HCT116 (cell line): Measurements from ENCODE around the gene CX3CR1.

Experiments used
- POLR2A ChIP-seq: IDR thresholded peaks from 2 replicates; pipeline ENCODE4 v1.7.0; 2011; ENCODE audit warnings: borderline replicate concordance; ENCODE audit not compliant: insufficient read depth, insufficient read length; ENCODE audit errors: extremely low read depth
- POLR2AphosphoS5 ChIP-seq: IDR thresholded peaks from 2 replicates; pipeline ENCODE4 v1.6.1; 2011; ENCODE audit warnings: mild to moderate bottlenecking, low read depth, low read length, moderate library complexity
- SIN3A ChIP-seq: IDR thresholded peaks from 2 replicates; pipeline ENCODE4 v1.6.1; 2012; ENCODE audit warnings: low read depth
- TF ChIP-seq, protein P1 (sequence below), 3 experiments: fragments of 200-600 bp in 1 of 3; sonication (generic) in 1 of 3; IDR thresholded peaks in 2 of 3; conservative IDR thresholded peaks in 1 of 3; 2 replicates each; pipeline ENCODE4 v1.5.1; 2012 to 2017; ENCODE audit warnings: low read depth in 2 of 3, low read length in 2 of 3, antibody characterized with exemption in 1 of 3, borderline replicate concordance in 1 of 3, control low read depth in 1 of 3, mild to moderate bottlenecking in 1 of 3, mixed read lengths in 1 of 3, mixed run types in 1 of 3, moderate library complexity in 1 of 3; ENCODE audit not compliant: insufficient read depth in 1 of 3
- TF ChIP-seq, protein P2 (sequence below): IDR thresholded peaks from 2 replicates; pipeline ENCODE4 v1.6.1; 2012

DNA sequence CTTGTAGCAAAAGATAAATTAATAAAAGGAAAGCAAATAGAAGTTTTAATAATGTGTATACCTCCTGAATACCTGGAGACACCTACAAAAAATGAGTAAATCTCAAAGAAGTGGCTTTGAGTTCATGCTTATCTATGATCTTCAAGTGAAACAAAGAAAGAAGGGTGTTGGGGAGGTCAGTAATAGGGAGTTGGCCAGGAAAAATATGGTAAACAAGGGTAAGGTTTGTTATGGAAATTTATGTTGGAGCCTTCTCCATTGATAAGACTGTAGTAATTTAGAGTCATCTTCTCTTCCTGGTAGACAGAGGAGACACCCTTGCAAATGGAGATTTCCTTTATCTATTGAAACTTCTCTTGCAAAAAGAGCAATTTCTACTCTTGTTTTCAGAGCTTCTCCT lies 43.1 kb upstream of the CX3CR1 start:
- TF ChIP-seq, protein P1, sequence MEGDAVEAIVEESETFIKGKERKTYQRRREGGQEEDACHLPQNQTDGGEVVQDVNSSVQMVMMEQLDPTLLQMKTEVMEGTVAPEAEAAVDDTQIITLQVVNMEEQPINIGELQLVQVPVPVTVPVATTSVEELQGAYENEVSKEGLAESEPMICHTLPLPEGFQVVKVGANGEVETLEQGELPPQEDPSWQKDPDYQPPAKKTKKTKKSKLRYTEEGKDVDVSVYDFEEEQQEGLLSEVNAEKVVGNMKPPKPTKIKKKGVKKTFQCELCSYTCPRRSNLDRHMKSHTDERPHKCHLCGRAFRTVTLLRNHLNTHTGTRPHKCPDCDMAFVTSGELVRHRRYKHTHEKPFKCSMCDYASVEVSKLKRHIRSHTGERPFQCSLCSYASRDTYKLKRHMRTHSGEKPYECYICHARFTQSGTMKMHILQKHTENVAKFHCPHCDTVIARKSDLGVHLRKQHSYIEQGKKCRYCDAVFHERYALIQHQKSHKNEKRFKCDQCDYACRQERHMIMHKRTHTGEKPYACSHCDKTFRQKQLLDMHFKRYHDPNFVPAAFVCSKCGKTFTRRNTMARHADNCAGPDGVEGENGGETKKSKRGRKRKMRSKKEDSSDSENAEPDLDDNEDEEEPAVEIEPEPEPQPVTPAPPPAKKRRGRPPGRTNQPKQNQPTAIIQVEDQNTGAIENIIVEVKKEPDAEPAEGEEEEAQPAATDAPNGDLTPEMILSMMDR (IDR thresholded peaks at IDR 0.05 in 2 of 3, conservative IDR thresholded peaks at IDR 0.05 in 1 of 3; ENCODE audit: borderline replicate concordance in 1 of 3, insufficient read depth in 1 of 3, low read depth in 2 of 3, low read length in 2 of 3): no peak
- TF ChIP-seq POLR2AphosphoS5 (no peak), SIN3A (no peak), POLR2A (no peak)
- TF ChIP-seq, protein P2, sequence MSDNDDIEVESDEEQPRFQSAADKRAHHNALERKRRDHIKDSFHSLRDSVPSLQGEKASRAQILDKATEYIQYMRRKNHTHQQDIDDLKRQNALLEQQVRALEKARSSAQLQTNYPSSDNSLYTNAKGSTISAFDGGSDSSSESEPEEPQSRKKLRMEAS: no peak
